Measurements from ENCODE around the gene NUMB.
"Not testable (repeated sequence)": the region's sequence is repeated elsewhere in the genome, so short reads cannot be mapped to it uniquely, and the experiment has no call there.

The NUMB gene

GRCh38 chr14:73406248-73406647 is 52.1 kb downstream of the NUMB start:
- not testable (repeated sequence) for DNase-seq

- DNase-seq, result no peak
These were observed 55.1 kb downstream of the NUMB start for GRCh38 chr14:73403181-73403752.

DNA sequence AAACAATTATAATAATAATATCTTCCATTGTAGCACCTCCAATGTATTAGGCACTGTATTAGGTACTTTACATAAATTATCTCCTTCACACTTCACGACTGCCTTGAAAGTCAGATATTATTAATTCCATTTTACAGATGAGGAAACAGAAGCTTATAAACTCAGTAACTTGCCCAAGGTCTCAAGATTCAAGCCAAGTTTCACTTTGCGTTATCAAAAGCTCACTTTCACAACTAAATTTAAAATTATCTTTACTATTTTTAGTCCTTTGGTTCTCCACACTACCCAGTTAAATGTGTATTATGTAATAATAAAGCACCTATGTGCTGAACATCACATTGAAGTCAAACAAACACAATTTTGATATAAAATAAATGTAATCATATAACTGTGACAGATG is 55.8 kb downstream of the NUMB start:
- DNase-seq, result no peak

DNA sequence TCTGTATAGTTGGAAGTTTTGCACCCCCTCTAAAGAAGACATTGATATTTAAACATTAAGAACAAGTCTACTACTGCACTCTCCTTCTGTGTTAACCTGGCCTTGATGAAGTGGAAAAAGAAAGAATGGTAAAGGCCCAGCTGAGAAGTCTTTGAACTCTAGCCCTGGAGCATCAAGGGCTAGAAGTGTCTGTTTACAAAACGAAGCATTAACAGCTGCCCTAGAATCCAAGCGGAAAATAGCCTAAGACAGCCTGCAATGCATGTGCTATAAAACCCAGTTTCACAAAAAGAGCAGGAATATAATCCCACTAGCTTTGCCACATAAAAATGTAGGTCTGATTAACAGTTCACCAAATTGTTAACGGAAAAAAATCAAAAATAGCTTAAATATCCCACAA is 60.5 kb downstream of the NUMB start:
- DNase-seq, result no peak

DNA sequence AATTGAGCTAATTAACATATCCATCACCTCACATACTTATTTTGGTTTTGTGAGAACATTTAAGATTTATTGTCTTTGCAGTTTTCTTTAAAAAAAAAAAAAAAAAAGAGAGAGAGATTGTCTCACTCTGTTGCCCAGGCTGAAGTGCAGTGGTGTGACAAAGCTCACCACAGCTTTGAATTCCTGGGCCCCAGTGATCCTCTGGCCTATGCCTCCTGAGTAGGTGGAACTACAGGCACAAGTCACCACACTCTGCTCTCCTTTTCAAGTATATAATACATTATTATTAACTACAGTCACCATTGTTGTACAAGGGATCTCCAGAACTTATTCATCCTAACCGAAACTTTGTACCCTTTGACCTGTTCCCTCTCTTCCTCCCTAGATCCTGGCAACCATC is 64.0 kb downstream of the NUMB start:
- DNase-seq, result no peak

- DNase-seq, result no peak
These were observed 65.0 kb downstream of the NUMB start for GRCh38 chr14:73393375-73393774.

GRCh38 chr14:73392329-73393257 is 65.8 kb downstream of the NUMB start:
- DNase-seq, result no peak

- DNase-seq, result not testable (repeated sequence)
These were observed 70.5 kb downstream of the NUMB start for GRCh38 chr14:73387860-73388259.

DNA sequence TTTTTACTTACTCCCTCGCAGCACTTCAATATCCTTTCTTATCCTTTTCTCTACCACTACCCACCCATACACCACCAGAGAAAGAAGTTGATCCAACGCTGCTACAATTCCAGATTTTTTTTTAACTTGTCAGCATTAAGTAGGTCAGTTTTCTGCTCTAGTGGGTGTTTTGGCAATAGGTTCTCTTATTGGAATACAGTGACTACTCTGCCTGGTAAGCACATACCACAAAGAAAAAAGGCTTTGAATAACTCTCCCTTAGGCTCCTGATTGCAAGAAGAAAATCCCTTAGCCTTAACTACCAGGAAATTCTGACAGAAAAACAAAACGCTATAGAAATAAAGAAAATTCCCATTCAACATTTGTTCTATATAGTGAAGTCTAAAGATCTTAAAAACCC is 72.0 kb downstream of the NUMB start:
- no peak for DNase-seq

- not testable (repeated sequence) for DNase-seq
These were observed 73.3 kb downstream of the NUMB start for GRCh38 chr14:73385021-73385420.

- DNase-seq, result no peak
These were observed 75.0 kb downstream of the NUMB start for GRCh38 chr14:73383356-73383755.

- DNase-seq, result no peak
These were observed 76.8 kb downstream of the NUMB start for GRCh38 chr14:73381380-73382013.

DNA sequence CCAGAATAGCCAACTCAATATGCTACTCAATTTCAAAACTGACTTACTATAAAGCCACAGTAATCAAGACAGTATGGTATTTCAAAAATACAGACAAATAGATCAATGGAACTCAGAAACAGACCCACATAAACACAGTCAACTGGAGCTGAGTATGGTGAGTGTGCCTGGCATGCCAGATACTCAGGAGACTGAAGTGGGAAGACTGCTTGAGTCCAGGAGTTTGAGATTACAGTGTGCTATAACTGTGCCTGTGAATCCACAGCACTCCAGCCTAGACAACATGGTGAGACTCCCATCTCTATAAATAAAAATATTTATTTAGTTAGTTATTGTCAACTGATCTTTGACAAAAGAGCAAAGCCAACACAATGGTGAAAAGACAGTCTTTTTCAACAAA is 81.8 kb downstream of the NUMB start:
- DNase-seq, result no peak

DNA sequence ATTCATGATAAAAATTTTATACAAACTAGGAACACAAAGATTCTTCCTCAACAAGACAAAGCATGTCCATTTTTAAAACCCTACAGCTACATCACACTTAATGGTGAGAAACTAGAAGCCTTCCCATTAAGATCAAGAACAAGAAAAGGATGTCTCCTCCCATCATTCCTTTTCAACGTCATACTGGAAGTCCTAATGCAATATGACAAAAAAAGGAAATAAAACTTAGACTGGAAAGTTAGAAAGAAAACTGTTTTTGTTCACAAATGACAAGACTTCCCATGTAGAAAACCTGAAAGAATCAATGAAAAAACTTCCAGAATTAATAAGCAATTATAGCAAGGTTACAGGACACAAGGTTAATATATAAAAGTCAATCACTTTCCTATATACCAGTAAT is 82.5 kb downstream of the NUMB start:
- DNase-seq, result no peak

- no peak for DNase-seq
These were observed 84.1 kb downstream of the NUMB start for GRCh38 chr14:73374218-73374617.

DNA sequence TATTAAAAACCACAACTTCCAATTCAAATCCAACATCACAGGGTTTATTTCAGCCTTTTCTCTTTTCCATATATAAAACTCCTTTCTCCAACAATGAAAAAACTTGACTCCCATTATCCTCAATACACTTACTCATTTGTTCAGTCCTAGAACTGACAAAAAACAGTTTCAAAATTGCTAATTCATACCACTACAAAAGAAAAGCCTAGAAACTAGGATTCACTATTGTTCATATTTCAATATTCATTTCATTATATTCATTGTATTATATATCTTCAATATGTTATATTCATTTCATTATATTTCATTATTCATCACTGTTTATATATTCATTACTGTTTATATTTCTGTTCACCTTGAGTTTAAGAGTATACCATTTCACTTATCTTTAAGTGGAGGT is 85.8 kb downstream of the NUMB start:
- DNase-seq, result no peak

GRCh38 chr14:73370561-73370960 is 87.8 kb downstream of the NUMB start:
- no peak for DNase-seq

- DNase-seq, result no peak
These were observed 88.9 kb downstream of the NUMB start for GRCh38 chr14:73369428-73369827.

DNA sequence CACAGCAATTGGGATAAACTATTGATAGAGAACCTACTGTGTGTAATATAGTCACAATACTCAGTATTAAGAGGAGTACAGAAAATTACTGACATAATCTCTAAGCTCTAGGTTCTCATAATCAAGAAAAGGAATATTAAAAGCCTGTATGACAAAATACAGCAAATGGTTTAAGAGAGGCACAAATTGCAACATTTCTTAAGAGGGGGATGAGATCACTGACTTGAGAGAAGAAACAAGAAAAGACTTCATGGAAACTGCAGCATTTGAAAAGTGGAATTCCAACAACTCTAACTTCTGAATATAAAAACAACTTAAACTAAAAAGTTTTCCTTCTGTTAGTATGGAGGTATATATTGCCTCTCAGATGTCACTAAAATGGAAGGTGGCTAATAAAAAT is 89.7 kb downstream of the NUMB start:
- no peak for DNase-seq

DNA sequence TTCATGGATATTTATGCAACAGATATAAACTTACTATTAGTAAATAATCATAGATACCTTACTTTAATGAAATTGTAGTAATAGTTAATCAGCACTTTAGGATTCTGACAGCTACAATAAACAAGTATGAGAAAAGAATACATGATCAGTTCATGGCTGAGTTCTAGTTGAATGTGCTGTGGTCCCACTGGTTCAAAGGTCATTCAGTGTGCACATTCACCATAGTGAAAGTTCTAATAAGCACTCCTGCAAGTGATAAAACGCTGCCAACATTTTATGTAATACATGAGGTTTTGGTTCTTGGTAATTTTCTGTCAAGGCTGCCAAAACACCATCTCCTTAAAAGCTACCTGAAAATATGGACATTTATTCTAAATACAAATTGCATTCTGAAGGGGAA is 92.6 kb downstream of the NUMB start:
- DNase-seq, result no peak

DNA sequence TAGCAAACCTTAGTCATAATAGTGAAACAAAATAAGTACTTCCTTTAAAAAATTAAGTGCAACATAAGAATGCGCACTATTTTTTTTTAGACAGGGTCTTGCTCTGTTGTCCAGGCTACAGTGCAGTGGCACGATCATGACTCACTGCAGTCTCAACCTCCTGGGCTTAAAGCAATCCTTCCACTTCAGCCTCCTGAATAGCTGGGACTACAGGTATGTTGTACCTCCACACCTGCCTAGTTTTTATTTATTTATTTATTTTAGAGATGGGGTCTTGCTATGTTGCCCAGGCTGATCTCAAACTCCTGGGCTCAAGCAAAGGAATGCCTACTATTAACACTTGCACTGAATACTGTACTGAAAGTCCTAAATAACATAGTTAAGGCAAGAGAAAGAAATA is 93.8 kb downstream of the NUMB start:
- DNase-seq, result no peak

DNA sequence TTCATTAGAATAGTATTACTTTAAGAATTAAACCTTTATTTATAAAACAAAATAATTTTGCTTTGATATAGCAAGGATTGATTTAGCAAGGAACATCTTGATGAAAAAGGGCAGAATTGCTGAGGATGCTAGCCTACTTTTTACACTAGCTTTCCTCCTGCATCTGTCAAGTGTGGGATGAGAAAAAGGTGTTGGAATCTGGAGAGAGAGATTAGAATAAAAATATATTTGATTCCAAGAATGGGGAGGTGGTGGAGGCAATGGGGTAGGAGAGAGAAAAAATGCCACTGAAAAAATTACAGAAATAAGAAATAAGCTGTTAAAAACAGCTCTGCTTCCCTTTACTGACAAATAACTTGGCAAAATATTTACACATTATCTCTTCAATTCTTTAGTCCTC is 98.9 kb downstream of the NUMB start:
- DNase-seq, result no peak

- no peak for DNase-seq
These were observed 100.2 kb downstream of the NUMB start for GRCh38 chr14:73358187-73358586.

GRCh38 chr14:73349091-73349490 is 109.3 kb downstream of the NUMB start:
- not testable (repeated sequence) for DNase-seq
